ENCODE results near the gene FAAP20. TPM values are rescaled to one million over a fixed set of nuclear protein-coding genes. Genes with fewer than 3 reads are reported as not detected.

The FAAP20 gene
- total and polyA plus RNA-seq, 12 donors = 2.7 to 185 (median 62.0) TPM

GRCh38 chr1:2231532-2232254 lies 37.1 kb upstream of the FAAP20 start:
- peak overlapping the region in 2 of 4 donors; percentile 4 to 82 for H3K4me3 ChIP-seq
- intact Hi-C loops (cut with DNase I) = loop anchor here (5.0 kb wide), 2 partner anchors 81 to 86 kb away; no protein-coding TSS in a partner anchor
- peak overlapping the region; percentile 34 to 96 (median 78) for H3K27ac ChIP-seq
- H3K9me3 ChIP-seq (replicated peaks in 1 of 3) = no peaks in the 10 kb centered on the region
- TF ChIP-seq CTCF (IDR thresholded peaks at IDR 0.05) (no peak), POLR2A (IDR thresholded peaks at IDR 0.05) (peak; percentile 31 to 33)
- WGBS, 4 donors = 17 to 24% (median 22%) methylated on average over 20 to 26 of the region's 26 CpGs
- no peaks in the 10 kb centered on the region for H3K27me3 ChIP-seq
- no peaks in the 10 kb centered on the region for H3K36me3 ChIP-seq (replicated peaks in 1 of 2)
- peaks cover 72 to 76% of the 10 kb centered on the region in 2 donors for H3K4me1 ChIP-seq (replicated peaks in 1 of 2)
- DNase-seq = peak; percentile 76 to 93 (median 87)

DNA sequence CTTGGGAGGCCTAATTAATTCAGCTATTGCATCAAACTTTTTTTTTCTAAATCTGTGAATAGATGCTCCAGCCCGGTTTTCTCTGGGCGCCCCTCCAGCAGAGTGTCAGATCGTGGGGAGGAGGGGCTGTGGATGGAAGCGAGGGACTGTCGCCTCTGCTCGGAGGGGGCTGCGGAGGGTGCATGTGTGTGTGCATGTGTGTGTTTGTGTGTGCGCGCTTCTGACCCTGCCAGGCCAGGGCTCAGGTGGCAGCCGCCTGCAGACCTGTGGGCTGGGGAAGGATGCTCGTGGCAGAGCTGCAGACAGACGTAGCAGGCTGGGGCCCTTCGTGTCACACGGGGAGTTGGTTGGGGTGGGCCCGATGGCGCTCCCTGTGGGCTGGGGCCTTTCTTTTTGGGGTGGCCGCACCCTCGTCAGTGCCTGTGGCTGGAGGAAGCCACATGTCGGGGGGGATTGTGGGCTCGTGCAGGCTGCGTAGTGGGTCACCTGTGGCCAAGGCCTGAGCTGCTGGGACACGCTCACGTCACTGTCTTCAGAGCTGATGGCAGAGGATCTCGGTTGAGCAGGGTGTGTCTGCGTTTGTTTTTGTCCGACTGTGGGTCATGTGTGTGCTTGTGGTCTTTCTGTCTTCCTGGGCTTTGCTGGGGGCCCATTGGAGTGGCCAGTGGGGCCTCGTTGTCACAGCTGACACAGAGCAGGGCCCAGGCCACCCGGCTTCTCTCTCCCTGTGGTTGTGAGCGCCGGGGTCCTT lies 36.4 kb upstream of the FAAP20 start:
- Histone ChIP-seq H3K4me3 (peak overlapping the region in 2 of 4 donors; percentile 24 to 82), H3K36me3 (replicated peaks in 1 of 2) (no peaks in the 10 kb centered on the region), H3K9me3 (replicated peaks in 1 of 3) (no peaks in the 10 kb centered on the region), H3K4me1 (replicated peaks in 1 of 2) (peaks cover 71 to 72% of the 10 kb centered on the region in 2 donors), H3K27ac (peak overlapping the region; percentile 34 to 96 (median 78)), H3K27me3 (no peaks in the 10 kb centered on the region)
- WGBS, 4 donors = 10 to 24% (median 19%) methylated on average over 4 to 30 of the region's 30 CpGs
- TF ChIP-seq POLR2A (IDR thresholded peaks at IDR 0.05) = no peak
- TF ChIP-seq CTCF (IDR thresholded peaks at IDR 0.05) = no peak
- intact Hi-C loops (cut with DNase I) = loop anchor here (5.0 kb wide), 2 partner anchors 81 to 86 kb away; no protein-coding TSS in a partner anchor
- peak in 5 of 7 donors; percentile 43 to 86 (median 65) for DNase-seq

DNA sequence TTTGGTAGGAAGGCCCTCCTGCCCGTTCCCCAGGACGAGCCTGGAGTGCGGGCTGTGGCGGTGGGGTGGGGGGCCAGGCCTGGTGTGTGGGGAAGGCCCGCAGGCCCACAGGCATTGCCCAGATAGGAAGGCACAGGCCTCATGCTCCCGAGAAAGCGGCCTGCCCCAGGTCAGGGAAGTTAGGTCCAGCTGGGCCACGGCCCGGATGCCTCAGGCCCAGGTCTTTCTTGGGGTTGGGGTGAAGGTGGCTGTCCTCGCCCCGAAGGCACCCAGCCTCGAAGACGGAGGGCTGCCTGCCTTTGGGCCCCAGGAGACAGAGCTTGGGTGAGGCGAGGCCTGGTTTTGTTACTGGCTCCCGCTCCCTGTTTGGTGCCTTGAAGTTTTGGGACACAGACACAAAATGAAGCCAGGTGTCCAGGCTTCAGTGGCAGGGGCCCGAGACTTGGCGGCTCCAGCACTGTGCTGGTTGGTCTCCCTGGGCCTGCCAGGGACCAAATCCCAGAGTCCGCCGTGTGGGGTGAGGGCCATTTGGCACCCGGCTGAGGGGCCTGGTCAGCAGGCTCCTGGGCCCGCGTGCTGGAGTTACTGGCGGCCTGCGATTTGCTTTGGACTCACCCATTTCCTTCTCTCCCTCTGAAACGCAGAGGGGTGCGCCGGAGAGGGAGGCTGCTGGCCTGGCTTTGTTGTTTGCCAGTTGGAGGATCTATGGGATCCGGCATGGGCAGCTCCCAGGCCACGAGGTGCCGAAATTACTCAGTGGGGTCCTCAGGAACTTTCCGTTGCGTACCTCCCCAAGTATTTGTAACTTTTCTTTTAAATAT lies 35.5 kb upstream of the FAAP20 start:
- Histone ChIP-seq H3K27ac (peak overlapping the region in 4 of 5 donors; percentile 78 to 96 (median 84)), H3K9me3 (replicated peaks in 1 of 3) (no peaks in the 10 kb centered on the region), H3K27me3 (no peaks in the 10 kb centered on the region), H3K4me3 (peak overlapping the region in 2 of 4 donors; percentile 24 to 82), H3K36me3 (replicated peaks in 1 of 2) (no peaks in the 10 kb centered on the region), H3K4me1 (replicated peaks in 1 of 2) (peaks cover 62 to 64% of the 10 kb centered on the region in 2 donors)
- no peak for TF ChIP-seq POLR2A (IDR thresholded peaks at IDR 0.05)
- no peak for TF ChIP-seq CTCF (IDR thresholded peaks at IDR 0.05)
- 33 to 58% (median 52%) methylated on average over 12 to 32 of the region's 32 CpGs for WGBS, 4 donors
- intact Hi-C loops (cut with DNase I) = loop anchor here (5.0 kb wide), 2 partner anchors 82 to 87 kb away; no protein-coding TSS in a partner anchor
- peak in 4 of 7 donors; percentile 36 to 69 (median 46) for DNase-seq
